Measurements from ENCODE around the gene MLST8.

The MLST8 gene

DNA sequence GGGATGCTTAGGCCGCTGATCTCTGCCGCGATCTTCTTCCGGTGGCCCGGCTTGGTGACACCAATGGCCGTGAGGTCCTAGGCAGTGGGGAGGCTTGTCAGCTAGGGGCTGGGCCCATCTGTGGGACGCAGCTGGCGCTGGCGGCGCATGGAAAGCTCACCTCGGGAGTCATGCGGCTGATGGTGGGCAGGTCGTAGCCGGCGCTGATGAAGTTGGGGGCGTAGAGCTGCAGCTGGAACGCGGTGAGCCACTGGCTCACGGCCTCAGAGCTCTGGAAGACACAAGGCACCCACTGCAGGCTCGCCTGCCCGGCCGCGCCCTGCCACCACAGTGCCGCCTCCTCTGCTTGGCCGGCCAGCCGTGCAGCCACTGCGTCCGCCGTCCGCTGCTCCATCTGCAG, 21.6 kb upstream of the MLST8 start:
- no peak overlapping the region for H3K27ac ChIP-seq (ENCODE audit: low read length)
- H3K36me3 ChIP-seq (ENCODE audit: insufficient read depth, low read depth, low read length), result no peaks in the 10 kb centered on the region
- H3K27me3 ChIP-seq (ENCODE audit: insufficient read depth, low read length), result no peaks in the 10 kb centered on the region
- no peaks in the 10 kb centered on the region for H3K4me1 ChIP-seq (ENCODE audit: insufficient read depth, low read length)
- H3K9ac ChIP-seq (ENCODE audit: low read depth, low read length), result no peak overlapping the region
- H3K9me3 ChIP-seq (ENCODE audit: insufficient read depth, low read depth, low read length), result no peaks in the 10 kb centered on the region
- no peak overlapping the region for H3K4me3 ChIP-seq (ENCODE audit: low read length)

DNA sequence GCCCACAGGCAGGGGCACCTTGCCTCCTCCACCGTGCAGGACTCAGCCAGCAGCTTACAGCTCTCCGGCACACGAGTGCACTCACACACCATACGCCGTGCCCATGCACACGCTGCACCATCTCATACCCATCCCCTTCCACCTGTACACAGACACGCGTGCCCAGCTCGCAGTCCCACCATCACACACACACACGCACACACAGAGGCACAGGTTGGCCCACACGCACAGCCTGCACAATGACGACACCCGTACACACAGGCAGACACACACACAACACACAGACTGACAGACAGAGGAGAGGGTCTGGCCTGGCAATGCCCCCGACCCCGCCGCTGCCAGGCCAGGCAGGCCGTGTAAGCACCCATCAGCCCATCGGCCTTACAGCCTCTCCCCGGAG, 20.9 kb upstream of the MLST8 start:
- Histone ChIP-seq H3K27me3 (ENCODE audit: insufficient read depth, low read length) (no peaks in the 10 kb centered on the region), H3K36me3 (ENCODE audit: insufficient read depth, low read depth, low read length) (no peaks in the 10 kb centered on the region), H3K9me3 (ENCODE audit: insufficient read depth, low read depth, low read length) (no peaks in the 10 kb centered on the region), H3K27ac (ENCODE audit: low read length) (no peak overlapping the region), H3K9ac (ENCODE audit: low read depth, low read length) (no peak overlapping the region), H3K4me1 (ENCODE audit: insufficient read depth, low read length) (no peaks in the 10 kb centered on the region), H3K4me3 (ENCODE audit: low read length) (no peak overlapping the region)

DNA sequence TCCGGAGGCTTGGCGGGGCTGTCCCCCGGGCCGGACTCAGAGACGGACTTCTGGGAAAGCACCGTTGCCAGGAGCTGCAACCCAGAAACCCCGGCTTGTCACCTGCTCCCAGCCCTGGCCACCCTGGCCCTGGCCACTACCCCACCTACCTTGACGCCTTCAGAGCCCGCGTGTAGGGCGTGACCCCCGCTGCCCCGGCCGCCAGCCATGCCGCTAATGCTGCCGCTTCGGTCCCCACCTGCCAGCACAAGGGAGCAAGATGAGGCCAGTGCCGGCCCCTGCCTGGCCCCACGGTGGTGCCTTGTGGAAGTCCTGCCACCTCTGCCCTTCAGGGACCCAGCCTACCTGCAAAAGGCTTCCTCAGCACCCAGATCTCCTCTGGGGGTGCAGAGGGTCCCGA, 20.3 kb upstream of the MLST8 start:
- H3K9ac ChIP-seq (ENCODE audit: low read depth, low read length), result no peak overlapping the region
- no peaks in the 10 kb centered on the region for H3K27me3 ChIP-seq (ENCODE audit: insufficient read depth, low read length)
- H3K4me3 ChIP-seq (ENCODE audit: low read length), result no peak overlapping the region
- H3K36me3 ChIP-seq (ENCODE audit: insufficient read depth, low read depth, low read length), result no peaks in the 10 kb centered on the region
- no peaks in the 10 kb centered on the region for H3K4me1 ChIP-seq (ENCODE audit: insufficient read depth, low read length)
- H3K27ac ChIP-seq (ENCODE audit: low read length), result no peak overlapping the region
- H3K9me3 ChIP-seq (ENCODE audit: insufficient read depth, low read depth, low read length), result no peaks in the 10 kb centered on the region

DNA sequence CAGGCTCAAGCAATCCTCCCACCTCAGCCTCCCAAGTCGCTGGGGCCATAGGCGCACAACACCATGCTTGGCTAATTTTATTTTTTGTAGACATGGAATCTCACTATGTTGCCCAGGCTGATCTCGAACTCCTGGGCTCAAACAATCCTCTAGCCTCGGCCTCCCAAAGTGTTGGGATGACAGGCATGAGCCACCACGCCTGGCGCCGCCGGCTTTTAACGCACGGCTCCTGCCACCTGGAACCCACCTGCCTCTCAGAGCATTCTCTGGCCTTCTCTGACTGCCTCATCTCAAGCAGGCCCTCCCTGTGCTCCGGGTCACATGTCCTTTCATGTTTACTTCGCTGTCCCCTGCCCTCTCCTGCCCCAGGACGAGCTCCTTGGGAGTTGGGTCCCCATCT, 19.2 kb upstream of the MLST8 start:
- Histone ChIP-seq H3K4me1 (ENCODE audit: insufficient read depth, low read length) (no peaks in the 10 kb centered on the region), H3K9ac (ENCODE audit: low read depth, low read length) (no peak overlapping the region), H3K4me3 (ENCODE audit: low read length) (no peak overlapping the region), H3K27ac (ENCODE audit: low read length) (no peak overlapping the region), H3K9me3 (ENCODE audit: insufficient read depth, low read depth, low read length) (no peaks in the 10 kb centered on the region), H3K27me3 (ENCODE audit: insufficient read depth, low read length) (no peaks in the 10 kb centered on the region), H3K36me3 (ENCODE audit: insufficient read depth, low read depth, low read length) (no peaks in the 10 kb centered on the region)

DNA sequence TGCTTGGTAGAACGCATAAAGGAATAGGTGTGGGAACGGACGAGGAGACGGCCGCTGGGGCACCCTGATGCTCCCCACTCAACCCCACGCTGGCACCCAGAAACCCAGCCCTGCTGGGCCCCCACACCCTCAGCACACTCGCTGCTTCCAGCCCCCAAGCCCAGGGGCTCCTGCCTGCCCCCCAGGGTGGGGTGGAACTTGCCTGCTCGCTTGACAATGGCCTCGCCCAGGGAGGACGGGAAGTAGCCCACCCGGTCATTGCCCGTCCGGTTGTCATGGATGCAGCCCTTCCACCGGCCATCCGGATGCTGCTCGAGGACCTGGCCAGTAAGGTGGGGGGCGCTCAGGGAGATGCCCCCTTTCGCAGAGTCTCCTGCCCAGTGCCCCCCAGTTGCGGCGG, 18.7 kb upstream of the MLST8 start:
- Histone ChIP-seq H3K27me3 (ENCODE audit: insufficient read depth, low read length) (no peaks in the 10 kb centered on the region), H3K9me3 (ENCODE audit: insufficient read depth, low read depth, low read length) (no peaks in the 10 kb centered on the region), H3K4me3 (ENCODE audit: low read length) (no peak overlapping the region), H3K4me1 (ENCODE audit: insufficient read depth, low read length) (no peaks in the 10 kb centered on the region), H3K36me3 (ENCODE audit: insufficient read depth, low read depth, low read length) (no peaks in the 10 kb centered on the region), H3K27ac (ENCODE audit: low read length) (no peak overlapping the region), H3K9ac (ENCODE audit: low read depth, low read length) (no peak overlapping the region)

DNA sequence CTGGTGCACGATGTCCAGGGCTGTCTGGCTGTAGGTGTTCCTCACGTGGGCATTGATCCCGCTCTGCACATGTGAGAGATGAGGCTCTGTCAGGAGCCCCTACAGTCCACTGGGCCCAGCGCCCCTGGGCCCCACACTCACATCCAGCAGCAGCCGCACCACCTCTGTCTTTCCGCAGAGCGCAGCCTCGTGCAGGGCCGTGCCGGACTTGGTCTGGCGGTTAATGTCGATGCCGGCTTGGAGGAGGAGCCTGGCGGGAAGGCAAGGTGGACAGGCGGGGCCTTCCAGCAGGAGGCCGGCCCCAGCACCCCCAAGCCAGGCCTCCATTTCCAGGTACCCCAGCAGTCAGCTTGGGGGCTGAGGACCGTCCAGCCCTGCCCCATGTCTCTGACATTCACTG, 18.0 kb upstream of the MLST8 start:
- H3K4me1 ChIP-seq (ENCODE audit: insufficient read depth, low read length), result no peaks in the 10 kb centered on the region
- no peak overlapping the region for H3K4me3 ChIP-seq (ENCODE audit: low read length)
- H3K9ac ChIP-seq (ENCODE audit: low read depth, low read length), result no peak overlapping the region
- no peaks in the 10 kb centered on the region for H3K27me3 ChIP-seq (ENCODE audit: insufficient read depth, low read length)
- H3K9me3 ChIP-seq (ENCODE audit: insufficient read depth, low read depth, low read length), result no peaks in the 10 kb centered on the region
- no peaks in the 10 kb centered on the region for H3K36me3 ChIP-seq (ENCODE audit: insufficient read depth, low read depth, low read length)
- H3K27ac ChIP-seq (ENCODE audit: low read length), result no peak overlapping the region

DNA sequence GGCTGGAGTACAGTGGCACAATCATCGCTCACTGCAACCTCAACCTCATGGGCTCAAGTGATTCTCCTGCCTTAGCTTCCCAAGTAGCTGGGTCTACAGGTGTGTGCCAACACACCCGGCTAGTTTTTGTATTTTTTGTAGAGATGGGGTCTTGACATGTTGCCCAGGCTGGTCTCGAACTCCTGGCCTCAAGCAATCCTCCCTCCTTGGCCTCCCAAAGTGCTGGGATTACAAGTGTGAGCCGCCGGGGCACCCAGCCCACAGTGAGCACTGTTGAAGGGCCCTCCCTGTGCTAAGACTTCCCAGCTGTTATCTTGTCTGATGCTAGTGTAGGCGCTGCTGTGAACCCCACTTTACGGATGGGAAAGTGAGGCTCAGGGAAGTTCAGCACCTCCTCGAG, 16.9 kb upstream of the MLST8 start:
- H3K9me3 ChIP-seq (ENCODE audit: insufficient read depth, low read depth, low read length), result no peaks in the 10 kb centered on the region
- H3K4me3 ChIP-seq (ENCODE audit: low read length), result no peak overlapping the region

DNA sequence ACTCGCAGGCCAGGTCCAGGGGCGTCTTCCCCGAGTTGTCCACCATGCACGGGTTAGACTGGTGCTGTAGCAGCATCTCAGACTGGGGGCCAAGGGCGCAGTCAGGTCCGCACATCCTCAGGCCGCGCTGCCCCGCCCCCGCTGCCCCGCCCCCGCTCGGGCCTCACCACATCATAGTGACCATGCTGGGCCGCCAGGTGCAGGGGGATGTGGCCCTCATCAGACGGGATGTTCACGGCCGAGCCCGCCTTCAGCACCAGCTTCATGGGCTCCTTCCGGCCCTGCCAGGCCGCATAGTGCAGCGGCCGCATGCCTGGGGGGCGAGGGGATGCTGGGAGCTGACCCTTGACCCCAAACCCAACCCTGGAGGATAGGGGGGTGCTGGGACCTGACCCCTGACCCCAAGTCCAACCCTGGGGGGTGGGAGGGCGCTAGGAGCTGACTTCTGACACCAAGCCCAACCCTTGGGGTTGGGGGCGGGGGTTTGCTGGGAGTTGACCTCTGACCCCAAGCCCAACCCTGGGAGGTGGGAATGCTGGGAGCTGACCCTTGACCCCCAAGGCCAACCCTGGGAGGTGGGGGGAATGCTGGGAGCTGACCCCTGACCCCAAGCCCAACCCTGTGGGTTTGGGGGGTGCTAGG, 15.9 kb upstream of the MLST8 start:
- H3K9ac ChIP-seq (ENCODE audit: low read depth, low read length), result no peak overlapping the region
- H3K27ac ChIP-seq (ENCODE audit: low read length), result no peak overlapping the region
- H3K9me3 ChIP-seq (ENCODE audit: insufficient read depth, low read depth, low read length), result no peaks in the 10 kb centered on the region
- no peak overlapping the region for H3K4me3 ChIP-seq (ENCODE audit: low read length)
- no peaks in the 10 kb centered on the region for H3K36me3 ChIP-seq (ENCODE audit: insufficient read depth, low read depth, low read length)
- H3K27me3 ChIP-seq (ENCODE audit: insufficient read depth, low read length), result no peaks in the 10 kb centered on the region
- H3K4me1 ChIP-seq (ENCODE audit: insufficient read depth, low read length), result no peaks in the 10 kb centered on the region

More for the DNA sequence above, 16.9 kb upstream of the MLST8 start:
- no peaks in the 10 kb centered on the region for H3K4me1 ChIP-seq (ENCODE audit: insufficient read depth, low read length)
- H3K9ac ChIP-seq (ENCODE audit: low read depth, low read length), result no peak overlapping the region
- H3K36me3 ChIP-seq (ENCODE audit: insufficient read depth, low read depth, low read length), result no peaks in the 10 kb centered on the region
- H3K27me3 ChIP-seq (ENCODE audit: insufficient read depth, low read length), result no peaks in the 10 kb centered on the region
- no peak overlapping the region for H3K27ac ChIP-seq (ENCODE audit: low read length)

DNA sequence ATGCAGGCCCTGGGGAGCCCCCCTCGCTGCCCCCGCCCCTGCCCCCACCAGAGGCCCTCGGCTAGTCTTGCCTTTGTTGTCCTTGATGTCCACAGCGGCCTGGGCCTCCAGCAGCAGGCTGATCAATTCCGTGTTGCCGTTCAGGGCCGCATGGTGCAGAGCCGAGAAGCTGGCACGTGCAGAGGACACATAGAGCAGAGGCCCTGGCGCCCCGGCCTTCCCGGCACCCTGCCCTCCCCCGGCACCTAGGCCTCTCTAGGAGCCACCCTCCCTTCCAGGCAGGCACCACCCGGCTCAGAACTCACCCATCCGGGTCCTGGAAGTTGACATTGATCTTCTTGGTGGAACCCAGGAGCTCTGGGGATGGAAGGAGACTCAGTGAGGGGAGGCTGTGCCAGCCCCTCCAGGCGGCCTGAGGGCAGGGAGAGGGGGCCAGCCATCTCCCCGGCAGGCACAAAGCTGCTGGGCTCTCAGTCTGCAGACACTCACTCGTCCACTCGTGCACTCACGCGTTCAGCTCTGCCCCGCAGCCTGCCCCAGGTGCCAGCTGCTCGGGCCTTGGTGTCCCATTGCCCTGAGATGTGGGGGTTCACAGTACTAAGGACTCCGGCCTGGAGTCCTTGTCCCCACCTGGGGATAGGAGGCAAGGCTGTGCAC, 15.1 kb upstream of the MLST8 start:
- H3K4me1 ChIP-seq (ENCODE audit: insufficient read depth, low read length), result no peaks in the 10 kb centered on the region
- H3K9me3 ChIP-seq (ENCODE audit: insufficient read depth, low read depth, low read length), result no peaks in the 10 kb centered on the region
- no peak overlapping the region for H3K9ac ChIP-seq (ENCODE audit: low read depth, low read length)
- peaks cover 6% of the 10 kb centered on the region; the same call in 1 of the 2 replicates for H3K27me3 ChIP-seq (ENCODE audit: insufficient read depth, low read length)
- H3K27ac ChIP-seq (ENCODE audit: low read length), result no peak overlapping the region
- H3K4me3 ChIP-seq (ENCODE audit: low read length), result no peak overlapping the region
- H3K36me3 ChIP-seq (ENCODE audit: insufficient read depth, low read depth, low read length), result no peaks in the 10 kb centered on the region

DNA sequence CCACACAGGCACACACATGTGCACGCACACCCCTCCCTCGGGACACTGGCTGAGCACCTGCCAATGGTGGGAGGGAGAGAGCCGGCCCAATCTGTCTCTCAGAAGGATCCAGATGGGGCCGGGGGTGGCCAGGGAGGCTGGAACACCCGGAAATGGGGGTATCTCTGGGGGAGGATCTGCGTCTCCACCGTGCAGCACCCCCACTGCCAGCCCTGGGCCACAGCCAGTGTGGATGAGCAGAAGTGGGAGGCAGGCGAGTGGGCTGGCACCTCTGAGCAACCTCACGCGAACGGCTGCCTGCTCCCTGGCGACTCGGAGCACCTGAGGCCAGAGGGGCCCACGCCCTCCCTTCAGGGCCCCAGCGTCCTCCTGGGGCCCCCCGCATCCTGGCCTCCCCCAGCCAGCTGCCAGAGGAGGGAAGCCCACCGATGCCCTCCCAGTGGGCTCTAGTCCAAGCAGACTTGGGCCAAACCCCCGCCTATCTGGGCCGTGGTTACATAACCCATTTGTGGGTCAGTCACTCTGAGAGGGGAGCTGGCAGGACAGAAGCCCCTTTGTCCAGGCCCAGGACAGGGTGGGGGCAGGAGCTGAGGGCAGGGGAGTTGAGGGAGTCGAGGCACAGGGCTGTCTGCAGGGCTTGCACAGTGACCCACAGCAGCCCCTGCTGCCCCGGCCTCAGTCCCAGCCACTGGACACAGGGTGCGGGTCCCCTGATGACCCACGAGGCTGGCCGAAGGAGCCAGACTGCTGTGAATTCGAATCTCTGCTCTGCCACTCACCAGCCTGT, 14.4 kb upstream of the MLST8 start:
- Histone ChIP-seq H3K27me3 (ENCODE audit: insufficient read depth, low read length) (peaks cover 13% of the 10 kb centered on the region), H3K36me3 (ENCODE audit: insufficient read depth, low read depth, low read length) (no peaks in the 10 kb centered on the region), H3K4me1 (ENCODE audit: insufficient read depth, low read length) (no peaks in the 10 kb centered on the region), H3K9ac (ENCODE audit: low read depth, low read length) (no peak overlapping the region), H3K4me3 (ENCODE audit: low read length) (no peak overlapping the region), H3K27ac (ENCODE audit: low read length) (no peak overlapping the region), H3K9me3 (ENCODE audit: insufficient read depth, low read depth, low read length) (no peaks in the 10 kb centered on the region)

DNA sequence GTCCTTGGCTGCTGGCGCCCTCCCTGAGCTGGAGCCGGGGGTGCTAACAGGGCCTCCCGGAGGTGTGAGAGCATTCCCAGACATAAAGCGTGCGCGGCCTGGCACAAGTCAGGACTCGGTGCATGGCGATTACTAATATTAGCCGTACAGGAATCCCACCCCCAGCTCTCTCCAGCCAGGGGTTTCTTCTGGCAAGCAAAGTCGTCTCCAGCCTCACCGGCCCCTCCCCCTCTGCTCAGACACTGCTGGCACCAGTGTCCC, 13.9 kb upstream of the MLST8 start:
- peaks cover 14% of the 10 kb centered on the region for H3K27me3 ChIP-seq (ENCODE audit: insufficient read depth, low read length)
- H3K9ac ChIP-seq (ENCODE audit: low read depth, low read length), result no peak overlapping the region
- no peak overlapping the region for H3K27ac ChIP-seq (ENCODE audit: low read length)
- H3K36me3 ChIP-seq (ENCODE audit: insufficient read depth, low read depth, low read length), result no peaks in the 10 kb centered on the region
- H3K4me3 ChIP-seq (ENCODE audit: low read length), result no peak overlapping the region
- H3K9me3 ChIP-seq (ENCODE audit: insufficient read depth, low read depth, low read length), result no peaks in the 10 kb centered on the region
- no peaks in the 10 kb centered on the region for H3K4me1 ChIP-seq (ENCODE audit: insufficient read depth, low read length)

DNA sequence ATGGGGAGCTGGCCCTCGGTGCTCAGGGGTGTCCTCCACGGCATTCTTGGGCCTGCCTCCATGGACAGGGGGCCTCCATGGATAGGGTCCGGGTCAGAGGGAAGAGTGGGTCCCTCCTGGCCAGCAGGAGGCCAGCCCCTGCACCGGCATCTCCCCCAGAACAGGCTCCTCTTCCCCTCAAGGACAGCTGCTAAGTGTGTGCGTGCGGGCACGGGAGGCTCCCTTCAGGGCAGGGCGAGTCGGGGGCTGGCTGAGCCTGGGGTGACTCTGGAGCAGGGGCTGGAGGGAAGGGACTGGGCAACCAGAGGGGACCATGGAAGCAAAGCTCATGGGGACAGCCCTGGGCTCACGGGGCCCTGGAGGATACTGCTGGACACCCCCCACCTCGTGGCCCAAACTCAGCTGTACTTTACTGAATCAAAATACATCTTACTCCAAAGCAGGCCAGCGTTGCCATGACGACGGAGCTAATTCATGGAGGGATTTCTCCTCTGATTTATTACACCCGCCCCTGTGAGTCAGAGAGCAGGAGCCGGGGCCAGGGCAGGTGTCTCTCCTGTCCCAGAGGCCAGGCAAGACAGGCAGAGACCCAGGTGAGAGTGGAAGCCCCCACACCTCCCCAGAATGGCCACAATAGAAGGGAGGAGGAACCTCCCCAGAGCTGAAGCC, 11.0 kb upstream of the MLST8 start:
- no peaks in the 10 kb centered on the region for H3K36me3 ChIP-seq (ENCODE audit: insufficient read depth, low read depth, low read length)
- H3K27ac ChIP-seq (ENCODE audit: low read length), result no peak overlapping the region
- H3K27me3 ChIP-seq (ENCODE audit: insufficient read depth, low read length), result peaks cover 40% of the 10 kb centered on the region
- no peak overlapping the region for H3K4me3 ChIP-seq (ENCODE audit: low read length)
- no peak overlapping the region for H3K9ac ChIP-seq (ENCODE audit: low read depth, low read length)
- H3K4me1 ChIP-seq (ENCODE audit: insufficient read depth, low read length), result no peaks in the 10 kb centered on the region
- no peaks in the 10 kb centered on the region for H3K9me3 ChIP-seq (ENCODE audit: insufficient read depth, low read depth, low read length)
